ENCODE measurements around the gene TBC1D4. TPM values are rescaled to one million over a fixed set of nuclear protein-coding genes. Genes with fewer than 3 reads are reported as not detected.

Gene TBC1D4
- total RNA-seq, 1 experiment from 2014 or later = 19.5 TPM

- H3K27me3 ChIP-seq (ENCODE audit: insufficient read depth, low read depth) = no peaks in the 10 kb centered on the region
- no peaks in the 10 kb centered on the region for H3K4me1 ChIP-seq (replicated peaks; ENCODE audit: insufficient read depth)
- no peak overlapping the region for H3K4me3 ChIP-seq
- H4K20me1 ChIP-seq (ENCODE audit: insufficient read depth) = no peaks in the 10 kb centered on the region; the same call in 1 of the 2 replicates
- no peaks in the 10 kb centered on the region for H3K9me3 ChIP-seq (ENCODE audit: insufficient read depth, low read depth)
- H3K9me2 ChIP-seq (ENCODE audit: insufficient read depth) = no peaks in the 10 kb centered on the region
- no peaks in the 10 kb centered on the region for H3F3A ChIP-seq (ENCODE audit: insufficient read depth, low read depth)
- DNase-seq = no peak
- no peak overlapping the region for H2AFZ ChIP-seq
- no peaks in the 10 kb centered on the region for H3K36me3 ChIP-seq (ENCODE audit: low read depth)
- no peaks in the 10 kb centered on the region for H3K79me2 ChIP-seq (ENCODE audit: low read depth)
- no peak overlapping the region for H3K4me2 ChIP-seq
- no peak for TF ChIP-seq EZH2 (IDR thresholded peaks at IDR 0.05; ENCODE audit: low read depth)
- TF ChIP-seq CTCF (conservative IDR thresholded peaks at IDR 0.05) = no peak
- ChIA-PET POLR2A (ENCODE audit: unreplicated experiment) (no interaction called here), CTCF (interaction anchor here (0.5 to 1.1 kb wide), 2 partner anchors 109 to 516 kb away, joined by 3 read pairs; partner anchors contain the start of gene TBC1D4)
- H3K27ac ChIP-seq = no peak overlapping the region
- intact Hi-C loops (cut with micrococcal nuclease; ENCODE audit: unreplicated experiment) = loop anchor here (2.0 kb wide), 2 partner anchors 110 to 176 kb away; partner anchors contain the start of genes TBC1D4 and UCHL3
- no TSS peak for BruUV-seq (replicated peaks)
Observed at GRCh38 chr13:75372923-75373841, 108.8 kb downstream of the TBC1D4 start.

- intact Hi-C loops (cut with micrococcal nuclease; ENCODE audit: unreplicated experiment) = loop anchor here (2.0 kb wide), 2 partner anchors 110 to 176 kb away; partner anchors contain the start of genes TBC1D4 and UCHL3
- Histone ChIP-seq H3K4me2 (no peak overlapping the region), H3K27ac (no peak overlapping the region), H3K79me2 (ENCODE audit: low read depth) (no peaks in the 10 kb centered on the region), H3K4me1 (replicated peaks; ENCODE audit: insufficient read depth) (no peaks in the 10 kb centered on the region), H2AFZ (no peak overlapping the region), H3K9me3 (ENCODE audit: insufficient read depth, low read depth) (no peaks in the 10 kb centered on the region), H4K20me1 (ENCODE audit: insufficient read depth) (no peaks in the 10 kb centered on the region; the same call in 1 of the 2 replicates), H3K4me3 (no peak overlapping the region), H3K27me3 (ENCODE audit: insufficient read depth, low read depth) (no peaks in the 10 kb centered on the region), H3K9me2 (ENCODE audit: insufficient read depth) (no peaks in the 10 kb centered on the region), H3F3A (ENCODE audit: insufficient read depth, low read depth) (no peaks in the 10 kb centered on the region), H3K36me3 (ENCODE audit: low read depth) (no peaks in the 10 kb centered on the region)
- peak; percentile 16 to 44 for DNase-seq
- CTCF ChIA-PET = interaction anchor here (0.5 to 1.1 kb wide), 3 partner anchors 110 to 515 kb away, joined by 3 to 13 read pairs (median 3); partner anchors contain the start of gene TBC1D4
- no TSS peak for BruUV-seq (replicated peaks)
- no peak for TF ChIP-seq EZH2 (IDR thresholded peaks at IDR 0.05; ENCODE audit: low read depth)
- TF ChIP-seq CTCF (conservative IDR thresholded peaks at IDR 0.05) = peak; percentile 87
- POLR2A ChIA-PET (ENCODE audit: unreplicated experiment) = no interaction called here
Observed at GRCh38 chr13:75372517-75372916, 109.5 kb downstream of the TBC1D4 start.

DNA sequence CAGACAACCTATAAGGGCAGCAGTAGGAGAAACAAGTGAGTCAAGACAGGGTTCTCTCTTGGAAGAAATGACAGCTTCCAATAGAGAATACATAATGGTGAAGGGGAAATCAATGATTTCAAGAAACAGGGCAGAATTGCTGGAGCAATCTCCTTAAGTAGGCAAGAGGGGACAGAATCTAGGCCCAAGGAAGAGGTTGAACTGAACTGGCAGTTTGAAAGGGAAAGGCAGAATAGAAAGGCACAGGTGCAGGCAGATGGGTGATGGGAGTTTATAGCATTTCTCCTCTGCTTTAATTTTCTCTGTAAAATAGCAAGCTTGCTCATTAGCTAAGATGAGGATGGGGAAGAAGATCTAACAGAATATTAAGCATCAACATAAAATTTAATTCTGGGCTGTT is 110.8 kb downstream of the TBC1D4 start:
- Histone ChIP-seq H3K4me3 (no peak overlapping the region), H4K20me1 (ENCODE audit: insufficient read depth) (no peaks in the 10 kb centered on the region; the same call in 1 of the 2 replicates), H3K9me3 (ENCODE audit: insufficient read depth, low read depth) (no peaks in the 10 kb centered on the region), H3K27ac (no peak overlapping the region), H3K4me1 (replicated peaks; ENCODE audit: insufficient read depth) (peaks cover 2% of the 10 kb centered on the region), H3K4me2 (no peak overlapping the region), H3K36me3 (ENCODE audit: low read depth) (no peaks in the 10 kb centered on the region), H3K79me2 (ENCODE audit: low read depth) (no peaks in the 10 kb centered on the region), H3F3A (ENCODE audit: insufficient read depth, low read depth) (no peaks in the 10 kb centered on the region), H3K27me3 (ENCODE audit: insufficient read depth, low read depth) (no peaks in the 10 kb centered on the region), H3K9me2 (ENCODE audit: insufficient read depth) (no peaks in the 10 kb centered on the region), H2AFZ (no peak overlapping the region)
- intact Hi-C loops (cut with micrococcal nuclease; ENCODE audit: unreplicated experiment) = no loop called here
- no peak for TF ChIP-seq CTCF (conservative IDR thresholded peaks at IDR 0.05)
- no peak for TF ChIP-seq EZH2 (IDR thresholded peaks at IDR 0.05; ENCODE audit: low read depth)
- CTCF ChIA-PET = no interaction called here
- DNase-seq = no peak
- no TSS peak for BruUV-seq (replicated peaks)
- POLR2A ChIA-PET (ENCODE audit: unreplicated experiment) = no interaction called here
